Measurements from ENCODE around the gene STARD10.
A peak's percentile ranks its signal among the peaks of the same experiment; 100 is the strongest.

STARD10 gene

DNA sequence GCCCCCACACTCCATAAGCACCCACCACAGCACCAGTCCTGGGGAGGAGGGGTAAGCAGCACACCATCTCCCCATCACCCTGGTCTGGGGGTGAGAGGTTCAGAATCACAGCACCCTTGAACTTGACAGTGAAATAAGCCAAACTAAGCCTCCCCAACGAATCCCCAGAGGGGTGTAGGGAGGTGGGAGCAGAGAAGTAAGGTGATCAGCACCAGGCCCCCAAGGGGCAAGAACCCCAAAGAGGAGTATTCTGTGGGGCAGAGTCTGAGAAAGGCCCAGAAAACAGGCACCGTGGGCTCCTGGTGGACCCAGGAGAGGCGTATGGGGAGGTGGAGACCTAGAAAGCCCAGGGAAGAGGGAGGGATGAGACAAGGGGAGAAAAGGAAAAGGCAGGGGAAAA, 72.6 kb downstream of the STARD10 start:
- Mint-ChIP-seq H3K9me3 (no peaks in the 10 kb centered on the region), H3K4me1 (ENCODE audit: low read depth) (peaks cover 46% of the 10 kb centered on the region), H3K27ac (peak overlapping the region; percentile 92), H3K27me3 (ENCODE audit: low read depth) (no peaks in the 10 kb centered on the region), H3K4me3 (peak overlapping the region; percentile 98), H3K36me3 (ENCODE audit: low read depth) (peaks cover 7% of the 10 kb centered on the region)

DNA sequence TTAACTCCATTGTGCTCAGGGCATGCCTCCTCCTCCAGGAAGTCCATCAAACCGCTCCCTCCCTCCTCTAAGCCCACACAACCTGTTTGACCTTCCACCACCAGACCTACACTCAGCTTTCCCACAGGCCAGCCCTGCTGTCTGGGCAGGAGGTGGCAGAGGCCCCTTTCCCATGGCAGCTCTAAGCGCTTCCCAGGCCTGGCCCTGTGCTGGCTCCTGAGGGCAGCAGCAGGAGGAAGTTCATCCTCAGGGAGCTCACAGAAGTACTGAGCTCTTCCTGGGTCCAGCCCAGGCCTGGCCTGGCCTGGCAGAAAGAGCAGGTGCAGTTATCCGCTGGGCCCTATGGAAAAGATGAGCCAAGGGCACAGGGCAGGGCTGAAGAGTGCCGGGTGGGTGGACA, 73.1 kb downstream of the STARD10 start:
- Mint-ChIP-seq H3K4me3 (peak overlapping the region; percentile 98), H3K36me3 (ENCODE audit: low read depth) (peaks cover 10% of the 10 kb centered on the region), H3K9me3 (no peaks in the 10 kb centered on the region), H3K4me1 (ENCODE audit: low read depth) (peaks cover 48% of the 10 kb centered on the region), H3K27ac (peak overlapping the region; percentile 92), H3K27me3 (ENCODE audit: low read depth) (no peaks in the 10 kb centered on the region)

GRCh38 chr11:72720047-72720446, 73.8 kb downstream of the STARD10 start:
- H3K27me3 Mint-ChIP-seq (ENCODE audit: low read depth), result no peaks in the 10 kb centered on the region

DNA sequence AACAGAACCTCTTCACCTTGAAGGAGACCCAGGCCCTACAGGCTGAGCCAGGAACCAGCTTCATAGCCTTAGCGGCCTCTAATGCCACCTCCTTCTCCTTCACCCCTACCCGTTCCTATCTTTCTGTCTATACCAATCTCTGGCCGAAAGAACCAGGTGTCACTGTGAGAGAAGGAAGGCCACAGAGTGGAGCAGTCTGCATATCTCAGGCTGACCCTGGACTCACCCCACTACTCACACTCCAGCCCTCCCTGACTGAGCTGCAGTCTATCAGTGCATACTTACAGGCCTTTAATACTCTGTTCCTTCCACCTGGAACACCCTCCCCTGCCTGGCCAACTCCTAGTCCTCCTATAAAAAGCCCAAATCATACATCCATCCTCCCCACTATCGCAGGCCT, 74.3 kb downstream of the STARD10 start:
- Mint-ChIP-seq H3K27ac (peak overlapping the region; percentile 42), H3K4me1 (ENCODE audit: low read depth) (peaks cover 40% of the 10 kb centered on the region), H3K27me3 (ENCODE audit: low read depth) (no peaks in the 10 kb centered on the region), H3K36me3 (ENCODE audit: low read depth) (peaks cover 9% of the 10 kb centered on the region), H3K9me3 (no peaks in the 10 kb centered on the region), H3K4me3 (peak overlapping the region; percentile 19)

More at GRCh38 chr11:72720047-72720446, 73.8 kb downstream of the STARD10 start:
- H3K4me3 Mint-ChIP-seq, result peak overlapping the region; percentile 98
- peaks cover 40% of the 10 kb centered on the region for H3K4me1 Mint-ChIP-seq (ENCODE audit: low read depth)
- H3K9me3 Mint-ChIP-seq, result no peaks in the 10 kb centered on the region
- H3K27ac Mint-ChIP-seq, result peak overlapping the region; percentile 42
- H3K36me3 Mint-ChIP-seq (ENCODE audit: low read depth), result peaks cover 8% of the 10 kb centered on the region

DNA sequence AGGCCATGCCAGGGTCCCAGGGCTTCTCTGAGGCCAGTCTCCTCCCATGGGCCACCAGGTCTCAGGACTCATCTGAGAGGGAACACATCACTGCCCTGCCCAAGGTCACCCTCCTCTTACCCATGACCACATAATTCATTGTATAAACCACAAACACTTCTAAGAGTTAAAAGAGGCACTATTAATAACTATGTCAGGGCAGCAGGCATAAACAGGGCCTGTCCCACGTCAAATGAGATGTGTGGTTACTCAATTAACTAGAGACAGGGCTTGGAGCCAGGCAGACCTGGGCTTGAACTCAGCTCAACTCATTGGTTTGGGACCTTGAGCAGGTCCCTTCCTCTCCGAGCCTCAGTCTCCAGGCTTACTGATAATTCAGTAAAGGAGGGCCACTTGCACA, 74.7 kb downstream of the STARD10 start:
- H3K9me3 Mint-ChIP-seq, result no peaks in the 10 kb centered on the region
- no peaks in the 10 kb centered on the region for H3K27me3 Mint-ChIP-seq (ENCODE audit: low read depth)
- peak overlapping the region; percentile 42 for H3K27ac Mint-ChIP-seq
- peaks cover 9% of the 10 kb centered on the region for H3K36me3 Mint-ChIP-seq (ENCODE audit: low read depth)
- no peak overlapping the region for H3K4me3 Mint-ChIP-seq
- peaks cover 40% of the 10 kb centered on the region for H3K4me1 Mint-ChIP-seq (ENCODE audit: low read depth)

DNA sequence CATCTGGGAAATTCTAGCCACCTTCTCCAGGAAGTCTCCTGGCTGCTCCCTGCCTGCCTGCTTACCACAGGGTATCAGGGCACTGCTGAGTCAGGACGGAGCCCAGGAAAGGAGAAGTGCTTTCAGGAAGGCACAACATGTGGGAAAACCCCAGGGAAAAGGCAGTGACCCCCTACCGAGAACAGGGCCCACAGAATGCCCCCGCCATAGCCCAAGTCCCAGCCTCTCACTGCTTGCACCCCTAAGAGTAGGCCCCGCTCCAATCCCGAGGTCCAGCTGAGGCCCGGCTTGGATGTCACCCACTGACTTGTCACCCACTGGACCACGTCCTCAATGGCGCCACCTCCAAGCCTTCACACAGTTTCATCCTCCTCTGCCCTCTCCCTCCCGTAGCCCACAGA, 75.7 kb downstream of the STARD10 start:
- Mint-ChIP-seq H3K27ac (no peak overlapping the region), H3K4me3 (no peak overlapping the region), H3K9me3 (no peaks in the 10 kb centered on the region), H3K36me3 (ENCODE audit: low read depth) (peaks cover 9% of the 10 kb centered on the region), H3K27me3 (ENCODE audit: low read depth) (no peaks in the 10 kb centered on the region), H3K4me1 (ENCODE audit: low read depth) (peaks cover 37% of the 10 kb centered on the region)

GRCh38 chr11:72716788-72717435, 76.9 kb downstream of the STARD10 start:
- Mint-ChIP-seq H3K9me3 (no peaks in the 10 kb centered on the region), H3K27me3 (ENCODE audit: low read depth) (no peaks in the 10 kb centered on the region), H3K4me3 (no peak overlapping the region), H3K4me1 (ENCODE audit: low read depth) (peaks cover 37% of the 10 kb centered on the region), H3K36me3 (ENCODE audit: low read depth) (peaks cover 9% of the 10 kb centered on the region), H3K27ac (no peak overlapping the region)

- no peak overlapping the region for H3K27ac Mint-ChIP-seq
- H3K36me3 Mint-ChIP-seq (ENCODE audit: low read depth), result peaks cover 10% of the 10 kb centered on the region
- H3K4me3 Mint-ChIP-seq, result no peak overlapping the region
- H3K4me1 Mint-ChIP-seq (ENCODE audit: low read depth), result peaks cover 32% of the 10 kb centered on the region
- H3K27me3 Mint-ChIP-seq (ENCODE audit: low read depth), result no peaks in the 10 kb centered on the region
- no peaks in the 10 kb centered on the region for H3K9me3 Mint-ChIP-seq
Measured at GRCh38 chr11:72716290-72716689, 77.6 kb downstream of the STARD10 start.

DNA sequence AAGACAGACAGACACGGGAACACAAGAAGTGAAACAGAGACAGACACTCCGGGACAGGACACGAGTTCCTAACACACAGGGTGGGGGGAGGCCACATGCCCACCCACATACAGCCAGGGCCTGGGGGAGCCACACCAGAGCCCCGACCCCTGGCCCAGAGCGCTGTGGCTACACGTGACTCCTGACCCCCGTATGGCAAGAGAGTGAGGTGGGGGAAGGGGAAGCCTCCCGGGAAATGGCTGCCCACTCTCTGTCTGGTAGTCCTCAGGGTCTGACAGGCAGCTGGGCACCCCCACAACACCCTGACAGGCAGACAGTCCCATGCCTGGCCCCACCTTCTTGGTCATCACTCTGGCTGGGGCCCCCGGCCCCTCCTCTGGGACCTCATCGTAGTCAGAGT, 81.0 kb downstream of the STARD10 start:
- H3K27me3 Mint-ChIP-seq (ENCODE audit: low read depth), result no peaks in the 10 kb centered on the region
- H3K4me3 Mint-ChIP-seq, result no peak overlapping the region
- no peaks in the 10 kb centered on the region for H3K9me3 Mint-ChIP-seq
- peaks cover 24% of the 10 kb centered on the region for H3K36me3 Mint-ChIP-seq (ENCODE audit: low read depth)
- H3K4me1 Mint-ChIP-seq (ENCODE audit: low read depth), result peaks cover 8% of the 10 kb centered on the region
- no peak overlapping the region for H3K27ac Mint-ChIP-seq

GRCh38 chr11:72712168-72712751, 81.6 kb downstream of the STARD10 start:
- H3K27me3 Mint-ChIP-seq (ENCODE audit: low read depth), result no peaks in the 10 kb centered on the region
- no peak overlapping the region for H3K27ac Mint-ChIP-seq
- no peaks in the 10 kb centered on the region for H3K9me3 Mint-ChIP-seq
- H3K4me3 Mint-ChIP-seq, result no peak overlapping the region
- peaks cover 5% of the 10 kb centered on the region for H3K4me1 Mint-ChIP-seq (ENCODE audit: low read depth)
- H3K36me3 Mint-ChIP-seq (ENCODE audit: low read depth), result peaks cover 28% of the 10 kb centered on the region

DNA sequence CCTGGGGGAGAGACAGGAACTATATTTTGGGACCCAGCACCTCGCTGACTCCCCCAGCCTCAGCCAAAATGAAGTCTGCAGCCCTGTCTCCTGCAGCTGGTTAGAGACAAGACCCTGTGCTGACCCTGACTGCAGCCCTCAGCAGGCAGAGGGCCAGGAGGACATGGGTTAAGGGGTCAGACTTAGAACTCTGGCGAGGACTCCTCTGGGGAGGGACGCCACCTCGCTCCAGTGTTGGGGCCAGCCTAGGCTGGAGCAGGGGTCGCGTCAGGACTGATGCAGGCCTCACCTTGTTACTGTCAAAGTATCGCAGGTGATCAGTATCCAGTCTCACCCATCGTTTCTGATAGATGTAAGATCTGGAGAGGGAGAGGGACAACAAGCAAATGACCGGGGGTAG, 82.7 kb downstream of the STARD10 start:
- H3K4me3 Mint-ChIP-seq, result no peak overlapping the region
- peaks cover 5% of the 10 kb centered on the region for H3K4me1 Mint-ChIP-seq (ENCODE audit: low read depth)
- H3K36me3 Mint-ChIP-seq (ENCODE audit: low read depth), result peaks cover 38% of the 10 kb centered on the region
- H3K27ac Mint-ChIP-seq, result no peak overlapping the region
- no peaks in the 10 kb centered on the region for H3K27me3 Mint-ChIP-seq (ENCODE audit: low read depth)
- H3K9me3 Mint-ChIP-seq, result no peaks in the 10 kb centered on the region

DNA sequence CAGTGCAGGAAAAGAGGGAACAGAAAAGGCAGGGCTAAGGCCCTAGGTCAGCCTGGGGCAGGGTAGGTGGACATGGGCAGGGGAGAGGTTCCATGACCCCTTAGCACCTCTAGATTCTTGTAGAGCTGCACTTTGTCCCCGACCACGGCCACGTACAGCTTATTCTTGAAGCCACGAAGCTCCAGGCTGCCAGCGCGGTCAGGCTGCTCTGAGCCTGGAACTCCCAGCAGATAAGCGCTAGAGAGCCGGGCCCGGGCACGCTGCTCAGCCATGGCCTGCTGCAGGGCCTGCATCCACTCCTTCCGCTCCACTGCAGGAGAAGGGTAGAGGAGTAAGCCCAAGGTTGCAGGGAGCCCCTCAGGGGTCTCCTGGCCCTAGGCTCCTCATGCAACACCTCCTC, 83.6 kb downstream of the STARD10 start:
- Mint-ChIP-seq H3K4me1 (ENCODE audit: low read depth) (peaks cover 6% of the 10 kb centered on the region), H3K27ac (no peak overlapping the region), H3K4me3 (no peak overlapping the region), H3K9me3 (no peaks in the 10 kb centered on the region), H3K36me3 (ENCODE audit: low read depth) (peaks cover 37% of the 10 kb centered on the region), H3K27me3 (ENCODE audit: low read depth) (no peaks in the 10 kb centered on the region)

DNA sequence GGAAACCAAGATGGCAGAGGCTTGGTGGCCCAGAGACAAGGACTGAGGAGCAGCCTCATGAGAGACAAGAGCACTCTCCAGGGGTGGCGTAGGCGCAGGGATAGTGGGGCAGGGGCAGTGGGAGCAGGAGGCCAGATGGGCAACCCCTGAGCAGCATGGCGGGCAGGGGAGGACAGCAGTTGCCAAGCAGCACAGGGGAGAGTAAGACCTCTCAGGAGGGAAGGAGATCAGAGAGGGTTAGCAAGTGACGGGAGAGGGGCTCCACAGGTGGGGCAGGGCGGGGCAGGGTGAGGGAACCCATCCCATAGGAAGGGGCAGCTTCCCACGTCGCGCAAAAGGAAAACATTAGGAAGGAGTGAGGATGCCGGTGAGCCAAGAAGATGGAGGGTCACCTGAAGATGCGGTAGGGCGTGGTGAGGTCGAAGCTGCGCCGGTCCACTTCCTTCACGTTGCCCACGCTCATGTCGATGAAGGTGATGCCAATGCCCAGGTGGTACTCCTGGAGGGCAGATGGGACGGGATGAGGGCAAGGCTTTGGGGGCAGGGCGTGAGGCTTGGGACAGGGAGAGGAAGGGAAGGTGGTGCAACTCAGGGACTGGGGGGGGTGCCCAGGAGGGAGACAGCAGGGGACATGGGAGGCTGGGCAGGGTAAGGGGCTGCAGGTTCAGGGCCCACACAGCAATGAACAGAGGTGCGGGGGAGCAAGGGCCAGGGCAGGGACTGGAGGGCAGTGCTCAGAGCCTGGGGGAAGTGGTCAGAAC, 84.2 kb downstream of the STARD10 start:
- Mint-ChIP-seq H3K27ac (no peak overlapping the region), H3K4me3 (no peak overlapping the region), H3K27me3 (ENCODE audit: low read depth) (no peaks in the 10 kb centered on the region), H3K4me1 (ENCODE audit: low read depth) (peaks cover 6% of the 10 kb centered on the region), H3K9me3 (no peaks in the 10 kb centered on the region), H3K36me3 (ENCODE audit: low read depth) (peaks cover 35% of the 10 kb centered on the region)

DNA sequence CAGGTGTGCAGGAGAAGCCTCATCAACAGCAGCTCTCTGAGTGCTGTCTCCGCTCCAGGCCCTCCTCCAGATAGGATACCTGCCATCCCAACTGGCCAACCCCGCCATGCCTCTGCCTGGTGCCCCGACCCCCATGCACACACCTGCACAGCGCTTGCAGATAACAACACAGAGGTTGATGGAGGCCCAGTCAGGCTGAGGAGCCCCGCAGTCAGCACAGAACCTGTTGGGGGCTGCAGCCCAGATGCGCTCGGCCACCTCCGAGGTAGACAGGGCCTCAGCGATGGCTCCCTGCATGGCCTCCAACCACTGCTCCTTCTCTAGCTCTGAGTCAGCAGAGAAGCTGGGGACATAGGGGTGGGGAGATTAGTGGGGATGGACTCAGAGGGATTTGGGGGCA, 86.8 kb downstream of the STARD10 start:
- peaks cover 35% of the 10 kb centered on the region for H3K36me3 Mint-ChIP-seq (ENCODE audit: low read depth)
- H3K27ac Mint-ChIP-seq, result no peak overlapping the region
- no peaks in the 10 kb centered on the region for H3K27me3 Mint-ChIP-seq (ENCODE audit: low read depth)
- no peak overlapping the region for H3K4me3 Mint-ChIP-seq
- peaks cover 3% of the 10 kb centered on the region for H3K4me1 Mint-ChIP-seq (ENCODE audit: low read depth)
- no peaks in the 10 kb centered on the region for H3K9me3 Mint-ChIP-seq

- Mint-ChIP-seq H3K27me3 (ENCODE audit: low read depth) (no peaks in the 10 kb centered on the region), H3K36me3 (ENCODE audit: low read depth) (peaks cover 37% of the 10 kb centered on the region), H3K9me3 (no peaks in the 10 kb centered on the region), H3K4me3 (no peak overlapping the region), H3K27ac (no peak overlapping the region), H3K4me1 (ENCODE audit: low read depth) (peaks cover 3% of the 10 kb centered on the region)
Measured at GRCh38 chr11:72706579-72706978, 87.3 kb downstream of the STARD10 start.

All from T-helper 1 cell treated with Interleukin-12 subunit alpha and Interleukin-12 subunit beta and Interleukin-4 antibody, amounts not matched to agents 30 μg/mL and 1 μg/mL, for 36 hours (primary cell).